Mucosa of descending colon (tissue), 3 donors: ENCODE results near the gene ZNF496. TPM values are rescaled to one million over a fixed set of nuclear protein-coding genes. Genes with fewer than 3 reads are reported as not detected.
"Not testable (repeated sequence)": the region's sequence is repeated elsewhere in the genome, so short reads cannot be mapped to it uniquely, and the experiment has no call there.

Source experiments
- ATAC-seq: fragments of 200-7000 bp; cut with Tn5 transposase; one replicate; pipeline ENCODE4 v1.9.1; 2020; ENCODE audit warnings: mild to moderate bottlenecking, moderate library complexity
- DNase-seq, 3 donors: peaks; one replicate each; pipeline ENCODE4 v3.0.0-alpha.2; 2020
- H3K36me3 ChIP-seq: fragments of 200-600 bp; one replicate; pipeline ENCODE4 v1.8.0; 2021; ENCODE audit warnings: low read depth, mild to moderate bottlenecking
- H3K4me1 ChIP-seq: fragments of 200-600 bp; one replicate; pipeline ENCODE4 v1.8.0; 2021; ENCODE audit warnings: low read depth, mild to moderate bottlenecking
- H3K4me3 ChIP-seq: fragments of 200-600 bp; one replicate; pipeline ENCODE4 v1.8.0; 2021; ENCODE audit warnings: mild to moderate bottlenecking
- H3K9me3 ChIP-seq: fragments of 200-600 bp; one replicate; pipeline ENCODE4 v1.8.0; 2021; ENCODE audit warnings: mild to moderate bottlenecking
- intact Hi-C, 2 donors: fragments of 100-400 bp; cut with DNase I in 1 of 2; cut with micrococcal nuclease in 1 of 2; formaldehyde crosslinking; loops; one replicate each; pipeline versions ENCODE4 v1.11.0 to v1.11.1; 2022; cut with DNase I, micrococcal nuclease
- total RNA-seq, 3 donors: library from RNA; stranded (reverse); fragmentation: NEBNext Ultra II Directional in 2 of 3; extraction: Animal tissue kit (Norgen Biotek cat#: 25700) in 2 of 3; gene quantifications; one replicate each; pipeline versions ENCODE4 v1.2.1 to v1.2.4, GENCODE V29; 2021 to 2023
- TF ChIP-seq, protein P1 (sequence below): fragments of 200-600 bp; IDR thresholded peaks from one replicate; pipeline ENCODE4 v1.8.0; 2022; ENCODE audit warnings: antibody characterized with exemption, mild to moderate bottlenecking
- donor health status: DM: no; HTN: no; CAD: no; lungs with moderate emphysema.
- donor health status: DM: no; HTN: no; CAD: no.
- donor health status: DM: no; HTN: yes; CAD: no.

Gene ZNF496
- total RNA-seq, 3 donors from 2014 or later, result 13.3 to 26.5 (median 18.0) TPM

DNA sequence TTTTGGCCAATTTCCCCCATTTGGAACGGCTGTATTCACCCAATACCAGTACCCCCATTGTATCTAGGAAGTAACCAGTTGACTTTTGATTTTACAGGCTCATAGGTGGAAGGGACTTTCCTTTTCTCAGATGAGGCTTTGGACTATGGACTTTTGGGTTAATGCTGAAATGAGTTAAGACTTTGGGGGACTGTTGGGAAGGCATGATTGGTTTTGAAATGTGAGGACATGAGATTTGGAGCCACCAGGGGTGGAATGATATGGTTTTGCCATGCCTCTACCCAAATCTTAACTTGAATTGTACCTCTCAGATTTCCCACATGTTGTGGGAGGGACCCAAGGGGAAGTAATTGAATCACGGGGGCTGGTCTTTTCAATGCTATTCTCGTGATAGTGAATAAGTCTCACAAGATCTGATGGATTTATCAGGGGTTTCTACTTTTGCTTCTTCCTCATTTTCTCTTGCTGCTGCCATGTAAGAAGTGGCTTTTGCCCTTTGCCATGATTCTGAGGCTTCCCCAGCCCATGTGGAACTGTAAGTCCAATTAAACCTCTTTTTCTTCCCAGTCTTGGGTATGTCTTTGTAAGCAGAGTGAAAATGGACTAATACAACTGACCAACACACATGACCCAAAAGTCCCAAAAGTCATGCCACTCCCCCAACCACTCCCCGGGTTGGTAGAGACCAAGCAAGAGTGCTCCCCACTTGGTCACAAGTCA lies 35.4 kb upstream of the ZNF496 start:
- no peaks in the 10 kb centered on the region for H3K9me3 ChIP-seq
- TF ChIP-seq, protein P1, sequence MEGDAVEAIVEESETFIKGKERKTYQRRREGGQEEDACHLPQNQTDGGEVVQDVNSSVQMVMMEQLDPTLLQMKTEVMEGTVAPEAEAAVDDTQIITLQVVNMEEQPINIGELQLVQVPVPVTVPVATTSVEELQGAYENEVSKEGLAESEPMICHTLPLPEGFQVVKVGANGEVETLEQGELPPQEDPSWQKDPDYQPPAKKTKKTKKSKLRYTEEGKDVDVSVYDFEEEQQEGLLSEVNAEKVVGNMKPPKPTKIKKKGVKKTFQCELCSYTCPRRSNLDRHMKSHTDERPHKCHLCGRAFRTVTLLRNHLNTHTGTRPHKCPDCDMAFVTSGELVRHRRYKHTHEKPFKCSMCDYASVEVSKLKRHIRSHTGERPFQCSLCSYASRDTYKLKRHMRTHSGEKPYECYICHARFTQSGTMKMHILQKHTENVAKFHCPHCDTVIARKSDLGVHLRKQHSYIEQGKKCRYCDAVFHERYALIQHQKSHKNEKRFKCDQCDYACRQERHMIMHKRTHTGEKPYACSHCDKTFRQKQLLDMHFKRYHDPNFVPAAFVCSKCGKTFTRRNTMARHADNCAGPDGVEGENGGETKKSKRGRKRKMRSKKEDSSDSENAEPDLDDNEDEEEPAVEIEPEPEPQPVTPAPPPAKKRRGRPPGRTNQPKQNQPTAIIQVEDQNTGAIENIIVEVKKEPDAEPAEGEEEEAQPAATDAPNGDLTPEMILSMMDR, result no peak
- intact Hi-C loops, result no loop called here
- no peak for DNase-seq
- H3K4me3 ChIP-seq, result no peak overlapping the region
- H3K4me1 ChIP-seq, result no peaks in the 10 kb centered on the region
- ATAC-seq, result no peak
- H3K36me3 ChIP-seq, result no peaks in the 10 kb centered on the region

DNA sequence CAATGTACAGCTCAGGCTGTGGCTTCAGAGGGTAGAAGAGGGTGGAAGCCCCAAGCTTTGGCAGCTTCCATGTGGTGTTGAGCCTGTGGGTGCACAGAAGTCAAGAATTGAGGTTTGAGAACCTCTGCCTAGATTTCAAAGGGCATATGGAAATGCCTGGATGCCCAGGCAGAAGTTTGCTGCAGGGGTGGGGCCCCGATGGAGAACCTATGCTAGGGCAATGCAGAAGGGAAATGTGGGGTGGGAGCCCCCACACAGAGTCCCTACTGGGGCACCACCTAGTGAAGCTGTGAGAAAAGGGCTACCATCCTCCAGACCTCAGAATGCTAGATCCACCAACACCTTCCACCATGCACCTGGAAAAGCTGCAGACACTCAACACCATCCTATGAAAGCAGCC lies 34.7 kb upstream of the ZNF496 start:
- DNase-seq, H3K36me3 ChIP-seq, H3K9me3 ChIP-seq, H3K4me3 ChIP-seq, ATAC-seq, H3K4me1 ChIP-seq, intact Hi-C loops: not testable (repeated sequence)

DNA sequence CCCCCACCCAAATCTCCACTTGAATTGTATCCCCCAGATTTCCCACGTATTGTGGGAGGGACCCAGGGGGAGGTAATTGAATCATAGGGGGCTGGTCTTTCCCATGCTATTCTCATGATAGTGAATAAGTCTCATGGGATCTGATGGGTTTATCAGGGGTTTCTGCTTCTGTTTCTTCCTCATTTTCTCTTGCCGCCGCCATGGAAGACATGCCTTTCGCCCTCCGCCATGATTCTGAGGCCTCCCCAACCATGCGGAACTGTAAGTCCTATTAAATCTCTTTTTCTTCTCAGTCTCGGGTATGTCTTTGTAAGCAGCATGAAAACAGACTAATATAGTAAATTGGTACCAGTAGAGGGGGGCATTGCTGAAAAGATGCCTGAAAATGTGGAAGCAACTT lies 33.4 kb upstream of the ZNF496 start:
- Histone ChIP-seq H3K4me3 (no peak overlapping the region), H3K4me1 (no peaks in the 10 kb centered on the region), H3K9me3 (no peaks in the 10 kb centered on the region), H3K36me3 (no peaks in the 10 kb centered on the region)
- DNase-seq (no peak), ATAC-seq (no peak)
- intact Hi-C loops, result no loop called here
- TF ChIP-seq, protein P1, result no peak

DNA sequence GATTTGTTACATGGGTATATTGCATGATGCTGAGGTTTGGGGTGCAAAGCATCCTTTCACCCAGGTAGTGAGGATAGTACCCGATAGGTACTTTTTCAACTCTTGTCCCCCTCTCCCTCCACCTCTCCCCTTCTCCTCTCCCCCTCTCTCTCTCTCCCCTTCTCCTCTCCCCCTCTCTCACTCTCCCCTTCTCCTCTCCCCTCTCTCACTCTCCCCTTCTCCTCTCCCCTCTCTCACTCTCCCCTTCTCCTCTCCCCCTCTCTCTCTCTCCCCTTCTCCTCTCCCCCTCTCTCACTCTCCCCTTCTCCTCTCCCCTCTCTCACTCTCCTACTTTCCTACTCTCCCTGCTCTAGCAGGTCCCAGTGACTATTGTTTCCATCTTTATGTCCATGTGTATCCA lies 31.3 kb upstream of the ZNF496 start:
- intact Hi-C loops, H3K4me1 ChIP-seq, ATAC-seq: not testable (repeated sequence)

DNA sequence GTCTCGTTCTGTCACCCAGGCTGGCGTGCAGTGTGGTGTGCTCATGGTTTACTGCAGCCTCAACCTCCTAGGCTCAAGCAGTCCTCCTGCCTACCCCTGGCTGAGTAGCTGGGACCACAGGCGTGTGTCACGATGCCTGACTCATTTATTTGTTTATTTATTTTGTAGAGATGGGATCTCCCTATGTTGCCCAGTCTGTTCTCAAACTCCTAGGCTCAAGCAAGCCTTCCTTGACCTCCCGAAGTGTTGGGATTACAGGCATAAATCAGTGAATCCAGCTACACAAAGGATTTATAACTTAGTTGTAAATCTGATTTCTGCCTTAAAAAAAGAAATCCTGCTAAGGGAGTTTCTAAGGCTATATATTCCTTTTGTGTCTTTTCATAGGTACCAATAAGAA lies 30.5 kb upstream of the ZNF496 start:
- Histone ChIP-seq H3K4me3 (no peak overlapping the region), H3K36me3 (no peaks in the 10 kb centered on the region), H3K9me3 (no peaks in the 10 kb centered on the region), H3K4me1 (no peaks in the 10 kb centered on the region)
- DNase-seq (no peak), ATAC-seq (no peak)
- TF ChIP-seq, protein P1, result no peak
- intact Hi-C loops, result no loop called here

More for the DNA sequence above, 31.3 kb upstream of the ZNF496 start:
- not testable (repeated sequence) for DNase-seq, H3K9me3 ChIP-seq, H3K4me3 ChIP-seq, H3K36me3 ChIP-seq

DNA sequence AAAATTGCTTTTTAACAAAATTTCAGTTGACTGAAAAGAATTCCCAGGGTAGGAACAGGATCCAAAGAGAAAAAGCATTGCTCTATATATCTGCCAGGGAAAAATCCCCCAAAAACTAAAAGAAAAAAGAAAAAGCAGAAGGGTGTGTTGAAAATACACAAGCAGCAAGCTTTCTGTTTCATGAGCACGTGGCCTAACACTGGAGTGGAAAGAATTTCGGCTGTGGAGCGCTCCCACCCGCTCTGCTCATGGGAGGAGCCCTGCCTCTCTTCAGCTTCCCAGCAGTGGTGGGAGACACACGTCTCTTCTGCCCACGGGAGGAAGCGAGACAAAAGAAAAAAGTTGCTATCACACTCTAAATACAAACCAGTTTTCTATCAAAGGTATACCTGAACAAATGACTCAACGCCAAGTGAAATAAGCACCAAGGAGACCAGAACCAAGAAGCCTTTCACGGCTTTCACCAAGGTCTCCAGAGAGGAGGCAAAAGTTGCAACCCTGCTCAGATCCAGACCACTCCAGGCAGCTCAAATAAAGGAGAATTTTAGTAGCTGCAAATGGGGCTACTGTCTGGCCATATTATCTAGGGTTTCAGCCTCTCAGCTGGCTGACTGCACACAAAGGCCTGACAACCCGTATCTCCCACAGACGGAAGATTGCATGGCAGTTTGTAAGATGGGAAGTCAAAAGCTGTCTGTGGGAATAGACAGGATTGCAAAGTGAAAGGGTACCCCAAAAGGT lies 29.5 kb upstream of the ZNF496 start:
- H3K4me3 ChIP-seq, result no peak overlapping the region
- TF ChIP-seq, protein P1, result no peak
- intact Hi-C loops, result no loop called here
- ATAC-seq (peak; percentile 47), DNase-seq (peak in 1 of 3 donors; percentile 42)
- H3K9me3 ChIP-seq, result no peaks in the 10 kb centered on the region
- no peaks in the 10 kb centered on the region for H3K4me1 ChIP-seq
- H3K36me3 ChIP-seq, result no peaks in the 10 kb centered on the region
